ENCODE measurements around the gene PPP4R3B.

DNA sequence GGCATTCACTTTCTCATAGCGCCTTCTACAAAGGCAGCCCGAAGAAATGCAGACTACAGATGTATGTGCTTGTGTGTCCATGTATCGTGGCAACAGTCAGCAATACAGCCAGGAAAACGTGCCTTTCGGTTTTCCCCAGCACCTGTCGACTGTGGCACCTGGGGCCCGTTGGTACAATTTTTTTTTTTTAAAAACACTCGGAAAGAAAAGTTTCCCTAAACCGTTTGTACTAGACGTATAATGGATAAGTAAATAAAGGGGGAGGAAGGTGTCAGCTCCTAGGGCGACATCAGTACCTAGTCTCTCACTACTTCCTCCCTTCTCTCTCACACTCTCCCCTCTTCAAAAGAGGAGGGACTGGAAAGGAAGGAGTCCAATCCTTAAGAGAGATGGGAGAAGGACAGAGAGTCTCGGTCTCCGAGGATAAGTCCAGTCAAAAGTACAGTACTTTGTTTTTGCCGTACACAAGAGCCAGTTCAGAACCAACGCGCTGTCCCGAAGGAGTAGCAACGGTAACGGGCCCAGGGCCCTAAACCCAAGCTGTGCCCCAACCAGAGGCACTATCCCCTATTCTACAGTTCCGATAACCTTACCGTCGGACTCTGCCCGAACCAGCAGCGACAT, 759 bp downstream of the PPP4R3B start:
- TF ChIP-seq, protein P1, sequence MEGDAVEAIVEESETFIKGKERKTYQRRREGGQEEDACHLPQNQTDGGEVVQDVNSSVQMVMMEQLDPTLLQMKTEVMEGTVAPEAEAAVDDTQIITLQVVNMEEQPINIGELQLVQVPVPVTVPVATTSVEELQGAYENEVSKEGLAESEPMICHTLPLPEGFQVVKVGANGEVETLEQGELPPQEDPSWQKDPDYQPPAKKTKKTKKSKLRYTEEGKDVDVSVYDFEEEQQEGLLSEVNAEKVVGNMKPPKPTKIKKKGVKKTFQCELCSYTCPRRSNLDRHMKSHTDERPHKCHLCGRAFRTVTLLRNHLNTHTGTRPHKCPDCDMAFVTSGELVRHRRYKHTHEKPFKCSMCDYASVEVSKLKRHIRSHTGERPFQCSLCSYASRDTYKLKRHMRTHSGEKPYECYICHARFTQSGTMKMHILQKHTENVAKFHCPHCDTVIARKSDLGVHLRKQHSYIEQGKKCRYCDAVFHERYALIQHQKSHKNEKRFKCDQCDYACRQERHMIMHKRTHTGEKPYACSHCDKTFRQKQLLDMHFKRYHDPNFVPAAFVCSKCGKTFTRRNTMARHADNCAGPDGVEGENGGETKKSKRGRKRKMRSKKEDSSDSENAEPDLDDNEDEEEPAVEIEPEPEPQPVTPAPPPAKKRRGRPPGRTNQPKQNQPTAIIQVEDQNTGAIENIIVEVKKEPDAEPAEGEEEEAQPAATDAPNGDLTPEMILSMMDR (IDR thresholded peaks at IDR 0.05; ENCODE audit: low read depth, low read length), result no peak
- TF ChIP-seq POLR2A (IDR thresholded peaks at IDR 0.05; ENCODE audit: extremely low read depth, insufficient read length) (peak; percentile 18), MYC (IDR thresholded peaks at IDR 0.05; ENCODE audit: low read depth, low read length) (no peak; the same call in 1 of the 2 replicates)
- TF ChIP-seq, protein P2, sequence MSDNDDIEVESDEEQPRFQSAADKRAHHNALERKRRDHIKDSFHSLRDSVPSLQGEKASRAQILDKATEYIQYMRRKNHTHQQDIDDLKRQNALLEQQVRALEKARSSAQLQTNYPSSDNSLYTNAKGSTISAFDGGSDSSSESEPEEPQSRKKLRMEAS (IDR thresholded peaks at IDR 0.05; ENCODE audit: low read depth, low read length), result peak; percentile 38; the same call in 1 of the 2 replicates

All from NB4 (cell line).